ENCODE measurements around the gene DHRS3.

The DHRS3 gene

DNA sequence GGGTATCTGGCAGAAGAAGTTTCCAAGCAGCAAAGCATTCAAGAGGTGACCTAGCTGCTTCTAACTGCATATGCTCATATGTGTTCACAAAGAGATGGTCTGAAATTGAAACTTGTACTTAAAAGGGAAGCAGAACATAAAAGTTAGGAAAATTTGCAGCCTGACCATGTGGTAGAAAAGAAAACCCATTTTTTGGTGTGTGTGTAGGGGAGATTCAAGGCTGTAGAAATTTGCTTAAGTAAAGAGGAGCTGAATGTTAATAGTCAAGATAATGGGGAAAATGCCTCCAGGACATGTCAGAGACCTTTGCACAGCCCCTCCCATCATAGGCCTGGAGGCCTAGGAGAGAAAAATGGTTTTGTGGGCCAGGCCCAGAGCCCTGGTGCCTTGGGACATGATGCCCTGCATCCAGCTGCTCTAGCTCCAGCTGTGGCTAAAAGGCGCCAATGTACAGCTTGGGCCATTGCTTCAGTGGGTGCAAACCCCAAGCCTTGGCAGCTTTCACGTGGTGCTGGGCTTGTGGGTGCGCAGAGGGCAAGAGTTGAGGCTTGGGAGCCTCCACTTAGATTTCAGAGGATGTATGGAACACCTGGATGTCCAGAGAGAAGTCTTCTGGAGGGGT is 54.9 kb downstream of the DHRS3 start:
- no peak overlapping the region for H3K9ac ChIP-seq (ENCODE audit: low read length)
- H4K20me1 ChIP-seq (ENCODE audit: low read depth, low read length), result no peaks in the 10 kb centered on the region
- H3F3A ChIP-seq (ENCODE audit: insufficient read depth), result no peaks in the 10 kb centered on the region
- no peaks in the 10 kb centered on the region for H3K27me3 ChIP-seq (ENCODE audit: low read length)
- no peaks in the 10 kb centered on the region for H3K79me2 ChIP-seq (ENCODE audit: insufficient read depth, low read length)
- no peak overlapping the region for H3K4me3 ChIP-seq (ENCODE audit: insufficient read depth, low read length, poor library complexity, severe bottlenecking)
- no peak overlapping the region for H3K27ac ChIP-seq (ENCODE audit: low read depth, low read length)
- no peak for TF ChIP-seq EZH2phosphoT487 (conservative IDR thresholded peaks at IDR 0.05; ENCODE audit: low read length)
- TF ChIP-seq, protein P1, sequence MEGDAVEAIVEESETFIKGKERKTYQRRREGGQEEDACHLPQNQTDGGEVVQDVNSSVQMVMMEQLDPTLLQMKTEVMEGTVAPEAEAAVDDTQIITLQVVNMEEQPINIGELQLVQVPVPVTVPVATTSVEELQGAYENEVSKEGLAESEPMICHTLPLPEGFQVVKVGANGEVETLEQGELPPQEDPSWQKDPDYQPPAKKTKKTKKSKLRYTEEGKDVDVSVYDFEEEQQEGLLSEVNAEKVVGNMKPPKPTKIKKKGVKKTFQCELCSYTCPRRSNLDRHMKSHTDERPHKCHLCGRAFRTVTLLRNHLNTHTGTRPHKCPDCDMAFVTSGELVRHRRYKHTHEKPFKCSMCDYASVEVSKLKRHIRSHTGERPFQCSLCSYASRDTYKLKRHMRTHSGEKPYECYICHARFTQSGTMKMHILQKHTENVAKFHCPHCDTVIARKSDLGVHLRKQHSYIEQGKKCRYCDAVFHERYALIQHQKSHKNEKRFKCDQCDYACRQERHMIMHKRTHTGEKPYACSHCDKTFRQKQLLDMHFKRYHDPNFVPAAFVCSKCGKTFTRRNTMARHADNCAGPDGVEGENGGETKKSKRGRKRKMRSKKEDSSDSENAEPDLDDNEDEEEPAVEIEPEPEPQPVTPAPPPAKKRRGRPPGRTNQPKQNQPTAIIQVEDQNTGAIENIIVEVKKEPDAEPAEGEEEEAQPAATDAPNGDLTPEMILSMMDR (IDR thresholded peaks at IDR 0.05; ENCODE audit: insufficient read depth, low read length, poor library complexity, severe bottlenecking), result no peak
- H3K9me3 ChIP-seq (ENCODE audit: insufficient read depth, low read length), result no peaks in the 10 kb centered on the region
- no peak overlapping the region for H2AFZ ChIP-seq (ENCODE audit: low read depth, low read length, severe bottlenecking)
- no peaks in the 10 kb centered on the region for H3K9me2 ChIP-seq (replicated peaks; ENCODE audit: insufficient read depth, low read length)
- H3K4me2 ChIP-seq (ENCODE audit: low read depth, low read length, poor library complexity, severe bottlenecking), result no peak overlapping the region
- no peaks in the 10 kb centered on the region for H3K36me3 ChIP-seq (ENCODE audit: low read length)

DNA sequence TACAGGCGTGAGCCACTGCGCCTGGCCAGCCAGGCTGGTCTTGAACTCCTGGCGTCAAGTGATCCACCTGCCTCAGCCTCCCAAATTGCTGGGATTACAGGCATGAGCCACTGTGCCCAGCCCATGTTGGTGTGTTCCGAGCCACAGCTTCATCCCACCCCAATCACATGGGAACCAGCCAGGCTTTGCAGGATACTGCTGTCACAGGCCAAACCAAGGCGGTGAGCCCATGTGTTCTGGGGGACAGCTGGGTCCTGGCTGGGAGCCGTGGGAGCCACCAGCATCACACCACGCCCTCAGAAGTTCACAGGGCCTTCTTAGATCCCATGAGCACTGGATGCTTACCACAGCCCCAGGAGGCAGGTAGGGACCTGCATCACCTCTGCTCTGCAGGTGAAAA is 56.9 kb downstream of the DHRS3 start:
- Histone ChIP-seq H2AFZ (ENCODE audit: low read depth, low read length, severe bottlenecking) (no peak overlapping the region), H3F3A (ENCODE audit: insufficient read depth) (no peaks in the 10 kb centered on the region), H3K27ac (ENCODE audit: low read depth, low read length) (no peak overlapping the region), H3K4me3 (ENCODE audit: insufficient read depth, low read length, poor library complexity, severe bottlenecking) (no peak overlapping the region), H3K36me3 (ENCODE audit: low read length) (no peaks in the 10 kb centered on the region), H3K79me2 (ENCODE audit: insufficient read depth, low read length) (no peaks in the 10 kb centered on the region), H4K20me1 (ENCODE audit: low read depth, low read length) (no peaks in the 10 kb centered on the region), H3K4me2 (ENCODE audit: low read depth, low read length, poor library complexity, severe bottlenecking) (no peak overlapping the region), H3K9me3 (ENCODE audit: insufficient read depth, low read length) (no peaks in the 10 kb centered on the region), H3K27me3 (ENCODE audit: low read length) (no peaks in the 10 kb centered on the region), H3K9me2 (replicated peaks; ENCODE audit: insufficient read depth, low read length) (no peaks in the 10 kb centered on the region), H3K9ac (ENCODE audit: low read length) (no peak overlapping the region)
- TF ChIP-seq EZH2phosphoT487 (conservative IDR thresholded peaks at IDR 0.05; ENCODE audit: low read length), result no peak
- TF ChIP-seq, protein P1 (IDR thresholded peaks at IDR 0.05; ENCODE audit: insufficient read depth, low read length, poor library complexity, severe bottlenecking), result no peak

DNA sequence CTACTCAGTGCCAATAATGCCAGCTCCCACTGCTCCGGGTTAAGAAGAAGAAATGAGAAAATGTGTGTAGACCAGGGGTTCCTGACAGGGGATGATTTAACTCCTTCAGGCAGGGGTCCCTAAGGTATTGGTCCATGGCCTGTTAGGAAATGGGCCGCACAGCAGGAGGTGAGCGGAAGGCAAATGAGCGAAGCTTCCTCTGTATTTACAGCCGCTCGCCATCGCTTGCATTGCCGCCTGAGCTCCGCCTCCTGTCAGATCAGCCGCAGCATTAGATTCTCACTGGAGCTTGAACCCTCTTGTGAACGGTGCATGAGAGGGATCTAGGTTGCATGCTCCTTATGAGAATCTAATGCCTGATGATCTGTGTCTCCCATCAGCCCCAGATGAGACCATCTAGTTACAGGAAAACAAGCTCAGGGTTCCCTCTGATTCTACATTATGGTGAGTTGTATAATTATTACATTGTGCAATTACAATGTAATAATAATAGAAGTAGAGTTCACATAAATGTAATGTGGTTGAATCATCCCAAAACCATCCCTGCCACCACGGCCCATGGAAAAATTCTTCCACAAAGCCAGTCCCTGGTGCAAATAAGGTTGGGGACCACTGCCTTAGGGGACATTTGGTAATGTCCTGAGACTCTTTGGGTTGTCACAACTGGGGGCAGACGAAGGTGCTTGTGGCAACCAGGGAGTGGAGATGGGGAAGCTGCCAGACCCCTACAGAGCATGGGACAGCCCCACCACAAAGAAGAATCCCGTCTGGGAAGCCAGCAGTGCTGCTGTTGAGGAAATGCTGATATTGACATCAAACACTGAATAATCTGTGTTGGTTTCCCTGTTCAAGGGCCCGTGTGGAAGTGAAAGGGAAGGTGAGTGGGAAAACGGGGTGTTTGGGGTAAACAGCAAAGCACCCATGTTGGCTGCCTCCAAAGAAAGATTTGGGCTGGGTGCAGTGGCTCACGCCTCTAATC is 60.8 kb downstream of the DHRS3 start:
- Histone ChIP-seq H3K79me2 (ENCODE audit: insufficient read depth, low read length) (no peaks in the 10 kb centered on the region), H3K36me3 (ENCODE audit: low read length) (no peaks in the 10 kb centered on the region), H3K9me2 (replicated peaks; ENCODE audit: insufficient read depth, low read length) (no peaks in the 10 kb centered on the region), H2AFZ (ENCODE audit: low read depth, low read length, severe bottlenecking) (no peak overlapping the region), H3K4me2 (ENCODE audit: low read depth, low read length, poor library complexity, severe bottlenecking) (no peak overlapping the region), H3K9me3 (ENCODE audit: insufficient read depth, low read length) (no peaks in the 10 kb centered on the region), H3K9ac (ENCODE audit: low read length) (no peak overlapping the region), H4K20me1 (ENCODE audit: low read depth, low read length) (no peaks in the 10 kb centered on the region), H3K27ac (ENCODE audit: low read depth, low read length) (no peak overlapping the region), H3K27me3 (ENCODE audit: low read length) (no peaks in the 10 kb centered on the region), H3F3A (ENCODE audit: insufficient read depth) (no peaks in the 10 kb centered on the region), H3K4me3 (ENCODE audit: insufficient read depth, low read length, poor library complexity, severe bottlenecking) (no peak overlapping the region)
- TF ChIP-seq, protein P1 (IDR thresholded peaks at IDR 0.05; ENCODE audit: insufficient read depth, low read length, poor library complexity, severe bottlenecking), result no peak
- no peak for TF ChIP-seq EZH2phosphoT487 (conservative IDR thresholded peaks at IDR 0.05; ENCODE audit: low read length)
